Right lobe of liver (tissue), 4 donors: Measurements from ENCODE around the gene DIS3L2.

Experiments used
- CTCF ChIP-seq, 4 donors: fragments of 200-600 bp in 3 of 4; fragments of 450-650 bp in 1 of 4; IDR thresholded peaks; one replicate each; pipeline versions ENCODE4 v1.5.1 to v1.8.0; 2016 to 2022; ENCODE audit warnings: antibody characterized with exemption in 4 of 4, mild to moderate bottlenecking in 2 of 4
- POLR2A ChIP-seq: fragments of 450-650 bp; IDR thresholded peaks from one replicate; pipeline ENCODE4 v1.6.1; 2017; ENCODE audit warnings: antibody characterized with exemption, mild to moderate bottlenecking
- donor health status: DM: no; HTN: no; CAD: no.
- donor health status: DM: no; HTN: no; CAD: no.
- donor health status: DM: no; HTN: yes; CAD: no.

GRCh38 chr2:232341061-232341738 lies 379.7 kb downstream of the DIS3L2 start:
- no peak for TF ChIP-seq POLR2A
- no peak for TF ChIP-seq CTCF (IDR thresholded peaks at IDR 0.05)
